ENCODE results near the gene TRAPPC3L. TPM values are rescaled to one million over a fixed set of nuclear protein-coding genes. Genes with fewer than 3 reads are reported as not detected.
A peak's percentile ranks its signal among the peaks of the same experiment; 100 is the strongest.

TRAPPC3L gene
- total RNA-seq, 1 donor from 2014 or later, result 0.31 TPM

- DNase-seq, result no peak
These were observed 11.4 kb upstream of the TRAPPC3L start for GRCh38 chr6:116556814-116557415.

DNA sequence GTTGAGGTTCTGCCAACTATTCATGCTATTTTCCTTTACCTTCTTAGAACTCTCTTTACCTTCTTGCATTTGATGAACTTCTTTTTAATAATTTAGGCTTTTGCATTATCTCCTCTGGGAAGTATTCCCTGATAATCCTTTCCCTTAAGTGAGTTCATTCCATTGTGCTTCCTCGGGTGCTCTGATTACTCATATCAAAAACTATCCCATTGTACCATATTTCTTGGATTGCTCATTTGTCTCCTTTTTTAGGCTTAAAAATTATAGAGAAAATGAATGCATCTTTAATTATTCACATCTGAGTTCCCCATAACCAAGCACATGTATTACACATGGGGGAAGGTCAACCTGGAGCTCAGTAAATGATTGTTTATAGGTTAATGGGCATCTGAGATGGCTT, 10.6 kb upstream of the TRAPPC3L start:
- no peak for DNase-seq

GRCh38 chr6:116553451-116553850, 8.0 kb upstream of the TRAPPC3L start, which contains the start of gene CALHM4:
Gene CALHM4 (plus strand): TSS chr6:116553751. CDS start chr6:116553794, 43 bp downstream.
- DNase-seq, result no peak

DNA sequence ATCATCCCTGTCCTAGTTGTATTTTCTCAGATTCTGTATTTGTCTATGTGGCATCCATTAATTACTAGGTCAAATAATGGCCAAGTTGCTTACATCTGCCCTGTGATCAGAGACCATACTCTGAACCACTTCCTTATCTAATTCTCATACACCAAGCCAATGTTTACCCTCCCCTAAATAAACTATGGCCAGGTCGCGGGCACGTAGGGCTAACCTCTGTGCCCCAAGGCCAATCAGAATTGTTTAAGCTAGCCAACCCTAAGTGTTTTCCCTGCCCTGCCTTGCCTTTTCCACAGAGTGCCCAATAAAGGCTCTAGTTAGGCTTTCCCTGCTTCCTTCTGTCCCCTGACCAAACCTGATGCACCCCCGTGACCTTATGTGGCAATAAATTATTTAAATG, 5.3 kb upstream of the TRAPPC3L start:
- DNase-seq, result no peak

- no peak for DNase-seq
These were observed 1.9 kb upstream of the TRAPPC3L start for GRCh38 chr6:116547358-116547757.

DNA sequence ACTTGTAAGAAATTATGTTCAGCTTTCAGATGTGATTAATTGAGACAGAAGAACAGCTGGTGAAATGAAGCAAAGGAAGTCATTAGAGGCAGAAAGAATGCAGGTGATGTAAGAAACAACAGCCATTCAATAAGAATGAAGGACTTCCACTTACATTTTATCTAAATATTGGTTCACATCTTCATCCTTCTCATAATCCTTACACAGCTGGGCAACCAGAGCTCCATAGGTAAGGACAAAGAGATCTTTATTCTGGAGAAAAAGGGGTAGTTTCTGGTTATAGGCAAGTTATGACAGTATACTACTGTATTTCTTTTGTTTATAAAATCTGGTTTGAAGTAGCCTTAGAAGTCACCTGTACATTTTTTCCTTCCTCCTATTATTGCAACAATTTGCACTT, 2.3 kb downstream of the TRAPPC3L start:
- no peak for DNase-seq

DNA sequence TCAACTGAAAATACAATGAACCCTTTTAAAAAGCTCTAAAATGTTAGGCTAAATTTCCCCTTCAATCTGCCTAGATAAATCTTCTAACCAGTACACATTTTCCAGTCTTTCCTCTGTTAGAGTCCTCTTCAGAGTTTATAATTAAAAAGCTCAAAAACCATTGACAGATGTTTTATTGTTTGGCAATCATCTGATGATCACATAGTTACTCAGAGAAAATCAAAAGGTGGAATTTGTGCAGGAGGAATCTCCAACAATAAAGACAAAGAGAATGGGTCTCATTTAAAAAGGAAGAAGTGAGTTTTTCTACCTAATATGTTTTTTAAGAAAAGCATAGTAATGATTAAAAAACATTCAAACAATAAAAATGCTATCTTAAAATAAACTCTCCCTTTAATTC, 3.1 kb downstream of the TRAPPC3L start:
- DNase-seq, result no peak

- DNase-seq, result peak; percentile 67
These were observed 9.3 kb downstream of the TRAPPC3L start for GRCh38 chr6:116536216-116536621.

- no peak for DNase-seq
These were observed 10.4 kb downstream of the TRAPPC3L start for GRCh38 chr6:116535109-116535508.

GRCh38 chr6:116533233-116533957, 12.1 kb downstream of the TRAPPC3L start:
- no peak for DNase-seq

DNA sequence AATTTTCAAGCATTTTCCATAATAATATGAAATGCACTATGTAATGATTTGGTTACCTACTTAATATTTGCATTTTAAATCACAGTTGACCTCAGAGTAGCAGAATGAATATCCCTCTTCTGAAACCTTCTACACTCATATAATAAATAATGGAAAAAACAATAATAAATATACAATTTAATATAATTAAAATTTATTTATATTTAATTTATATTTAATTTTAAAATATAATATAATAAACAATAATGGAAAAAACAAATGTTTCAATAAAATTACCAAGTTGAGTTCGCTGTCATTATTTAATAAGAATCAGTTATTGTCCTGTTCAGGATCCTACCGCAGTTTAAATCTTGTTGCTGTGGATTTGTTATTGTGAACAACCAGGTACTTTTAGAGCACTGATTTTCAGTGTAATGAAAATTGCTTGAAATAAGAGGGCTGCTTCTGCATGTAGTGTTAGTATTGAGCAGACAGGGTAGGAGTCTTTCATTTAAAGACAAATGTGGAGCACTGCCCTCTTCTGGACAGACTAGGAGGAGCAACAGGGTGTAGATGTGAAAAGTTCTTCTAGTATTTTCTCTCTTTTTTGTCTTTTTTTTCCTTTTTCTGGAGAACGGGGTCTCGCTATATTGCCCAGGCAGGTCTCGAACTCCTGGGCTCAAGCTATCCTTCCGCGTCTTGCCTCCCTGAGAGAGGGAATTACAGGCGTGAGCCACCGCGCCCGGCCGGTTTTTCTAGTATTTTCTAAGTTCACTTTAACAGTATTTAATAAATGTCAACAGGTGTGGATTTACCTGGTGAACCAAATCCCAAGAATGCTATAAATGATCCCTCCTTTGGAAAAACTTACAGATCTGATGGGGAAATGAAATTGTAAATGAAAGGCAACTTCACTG, 13.6 kb downstream of the TRAPPC3L start:
- DNase-seq, result peak; percentile 78

- no peak for DNase-seq
These were observed 15.0 kb downstream of the TRAPPC3L start for GRCh38 chr6:116530436-116530835.

DNA sequence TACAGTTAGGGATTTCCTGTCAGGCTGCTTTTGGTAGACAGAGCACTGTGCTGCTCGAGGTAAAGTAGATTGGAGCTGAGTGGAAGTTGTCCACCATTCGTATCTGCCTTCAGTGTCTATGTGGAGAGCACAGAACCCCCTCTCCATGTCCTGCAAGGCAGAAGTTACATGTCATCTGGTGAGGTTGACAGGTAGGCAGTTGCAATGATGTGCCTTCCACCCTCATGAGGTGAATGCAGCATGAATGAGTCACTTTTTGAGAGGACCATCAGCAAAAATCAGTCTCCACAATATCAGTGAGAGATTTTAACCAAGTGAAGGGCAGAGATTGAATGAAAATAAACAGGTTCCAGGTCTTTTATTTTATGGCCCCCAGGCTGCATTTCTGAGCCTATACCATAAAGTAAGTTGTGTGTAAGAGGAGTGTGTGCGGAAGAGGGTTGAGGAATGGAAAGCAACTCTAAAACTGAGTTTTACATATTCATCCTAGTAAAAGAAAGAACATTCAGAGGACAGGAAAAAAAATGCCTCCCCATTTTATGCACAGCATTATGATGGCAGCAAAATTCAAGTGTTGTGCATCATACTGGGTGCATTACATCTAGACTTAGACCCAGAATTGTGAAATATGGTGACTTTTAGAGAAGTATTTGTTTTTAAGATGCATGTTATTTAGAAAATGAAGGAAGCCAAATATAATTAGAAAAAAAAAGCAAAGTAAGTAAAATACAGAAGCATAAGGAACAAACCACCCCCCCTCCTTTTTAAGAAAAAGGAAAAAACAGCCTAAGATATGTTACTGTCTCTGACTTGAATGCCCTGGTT, 15.8 kb downstream of the TRAPPC3L start:
- no peak for DNase-seq

DNA sequence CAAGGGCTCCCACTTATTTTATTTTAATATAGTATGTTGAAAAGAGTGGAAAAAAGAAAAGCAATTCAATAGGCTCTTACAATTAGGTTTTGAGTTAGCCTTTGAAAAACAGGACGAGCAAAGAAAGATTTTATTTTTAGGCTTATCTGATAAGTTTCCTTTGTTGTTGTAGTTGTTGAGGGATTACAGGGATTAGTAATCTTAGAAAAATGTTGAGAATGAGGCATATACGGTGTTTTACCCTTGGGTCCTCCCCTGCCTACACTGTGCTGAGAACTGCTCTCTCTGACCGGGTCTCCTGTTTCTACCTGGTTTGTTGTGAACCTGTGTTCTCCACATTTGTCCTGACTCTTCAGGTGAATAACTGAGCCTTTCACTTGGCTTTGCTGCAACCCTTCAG, 16.7 kb downstream of the TRAPPC3L start:
- DNase-seq, result no peak

DNA sequence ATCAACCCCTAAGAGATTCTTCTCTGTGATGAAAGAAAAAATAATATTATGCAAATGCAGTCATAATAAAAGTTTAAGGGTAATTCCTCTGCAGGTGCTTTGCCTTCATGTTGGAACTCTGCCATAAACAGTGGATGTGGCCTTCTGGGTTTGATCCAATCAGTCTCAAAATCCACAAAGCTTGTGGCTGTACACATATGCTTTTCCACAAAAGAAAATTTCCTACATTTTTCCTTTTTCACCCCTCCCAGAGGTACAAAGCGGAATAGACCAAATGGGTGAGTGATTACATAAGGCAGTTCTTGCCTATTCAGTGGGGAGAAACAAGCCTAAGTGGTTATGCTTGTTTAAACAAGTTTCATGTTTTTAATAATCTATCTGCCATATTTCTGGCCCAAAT, 17.4 kb downstream of the TRAPPC3L start:
- DNase-seq, result no peak

DNA sequence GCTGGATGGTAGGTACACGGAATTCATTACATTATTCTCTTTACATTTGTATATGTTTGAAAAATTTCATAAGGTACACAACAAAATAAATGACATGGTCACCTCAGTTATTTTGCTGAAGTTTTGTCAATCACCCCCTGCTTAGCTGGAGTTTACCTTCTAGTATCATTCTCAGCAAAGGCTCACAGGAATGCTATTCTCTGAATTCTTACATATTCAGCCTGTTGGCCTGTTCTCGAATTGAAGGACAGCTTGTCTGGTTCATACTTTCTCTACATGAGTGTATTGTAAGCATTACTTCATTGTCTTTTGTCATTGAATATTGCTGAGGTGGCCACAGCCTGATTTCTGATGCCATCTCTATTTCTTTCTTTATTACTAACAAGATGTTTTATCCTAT, 21.2 kb downstream of the TRAPPC3L start:
- DNase-seq, result no peak

DNA sequence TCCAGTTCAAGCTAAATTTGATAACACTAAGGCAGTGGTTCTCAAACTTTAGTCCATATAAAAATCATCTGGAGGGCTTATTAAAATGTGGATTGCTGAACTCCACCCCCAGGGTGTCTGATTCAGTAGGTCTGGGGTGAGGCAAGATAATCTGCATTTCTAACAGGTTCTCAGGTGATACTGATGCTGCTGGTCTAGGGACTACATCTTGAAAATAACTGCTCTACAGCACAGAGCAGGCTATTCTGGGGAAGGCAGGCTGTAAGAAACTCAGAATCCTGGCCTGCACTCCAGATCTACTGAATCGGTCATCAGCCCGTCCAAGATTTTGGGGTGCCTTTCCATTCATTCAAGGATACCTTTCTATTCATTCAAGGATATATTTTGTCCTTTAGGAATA, 22.6 kb downstream of the TRAPPC3L start:
- DNase-seq, result no peak

DNA sequence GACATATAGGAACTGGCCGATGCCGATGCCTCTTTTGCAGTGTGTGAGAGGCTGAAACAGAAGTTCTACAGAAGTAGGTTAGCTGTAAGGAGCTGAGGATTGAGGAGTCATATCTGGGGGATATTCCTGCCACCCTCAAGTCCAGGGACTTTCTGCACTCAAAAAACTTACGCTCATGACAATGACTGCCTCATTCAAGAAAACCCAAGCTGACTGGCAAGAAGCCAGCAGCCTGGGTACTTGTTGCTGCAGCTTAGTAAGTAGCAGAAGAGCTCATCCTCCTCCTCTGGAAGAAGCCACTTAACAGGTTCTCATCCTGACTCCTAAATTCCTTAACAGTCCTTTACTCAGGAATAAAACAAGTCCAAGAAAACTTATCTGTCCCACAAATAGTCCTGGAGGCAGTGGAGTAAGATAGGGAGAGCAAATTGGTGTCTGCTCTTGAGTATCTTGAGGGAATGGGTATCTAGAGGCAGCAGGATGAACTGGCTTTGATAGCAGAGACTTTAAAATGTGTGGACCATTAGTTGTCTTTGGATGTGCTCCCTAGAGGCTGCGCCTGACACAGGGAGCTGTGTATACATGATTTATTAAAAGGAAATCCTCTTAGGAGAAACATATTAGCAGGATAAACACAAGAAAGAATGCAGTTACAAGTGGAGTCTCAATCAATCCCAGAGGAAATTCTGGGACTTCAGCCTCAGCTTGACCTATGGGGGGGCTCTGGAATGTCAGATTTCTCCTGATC, 26.7 kb downstream of the TRAPPC3L start:
- DNase-seq, result peak; percentile 28

DNA sequence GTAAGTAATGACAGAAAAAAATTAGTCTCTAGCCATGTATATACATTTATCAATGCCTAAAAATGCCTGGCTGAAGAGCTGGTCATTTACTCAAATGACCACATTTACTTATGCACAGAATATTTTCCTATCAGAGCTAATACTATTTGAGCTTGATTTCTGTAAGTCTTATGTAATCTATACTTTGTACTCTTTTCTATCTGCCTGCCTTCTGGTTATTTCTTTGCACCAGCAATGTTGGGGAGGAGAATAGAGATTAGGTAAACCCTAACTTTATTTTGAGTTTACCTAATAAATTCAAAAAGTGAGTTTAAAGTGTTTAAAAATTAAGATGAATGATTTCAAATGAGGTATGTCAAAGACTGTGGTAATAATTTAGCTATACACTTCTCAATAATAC, 30.3 kb downstream of the TRAPPC3L start:
- DNase-seq, result no peak

GRCh38 chr6:116514111-116514510, 31.4 kb downstream of the TRAPPC3L start:
- no peak for DNase-seq

DNA sequence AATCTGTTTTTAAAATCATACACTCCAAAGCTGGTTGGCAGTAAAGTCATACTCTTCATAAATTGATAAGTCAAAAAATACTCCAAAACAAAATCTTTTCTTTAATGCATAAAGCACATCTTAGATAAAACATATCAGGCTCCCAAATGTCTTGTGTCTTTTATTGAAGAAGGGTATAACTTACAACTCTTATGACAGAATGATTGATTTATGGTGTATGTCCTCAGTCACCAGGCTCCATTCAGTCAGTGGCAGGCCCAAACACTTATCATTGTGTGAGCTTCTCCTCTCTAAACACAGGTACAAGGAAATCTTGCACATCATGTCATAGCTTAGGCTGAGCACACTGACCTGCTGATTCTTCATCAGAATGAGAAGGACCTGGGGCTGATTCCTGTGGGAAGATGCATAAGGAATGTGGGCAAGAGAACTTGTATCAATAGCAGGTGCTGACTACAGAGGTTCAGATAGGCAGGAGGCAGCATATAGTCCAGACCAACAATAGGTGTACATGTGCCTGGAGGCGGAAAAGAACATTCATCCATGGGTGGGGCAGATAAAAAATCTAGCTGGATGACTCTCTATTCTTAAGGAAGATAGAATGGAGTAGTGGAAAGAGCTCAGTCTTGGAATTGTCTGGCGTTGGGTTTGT, 32.1 kb downstream of the TRAPPC3L start:
- no peak for DNase-seq

Measured in tongue (tissue), 2 donors.